SK-N-SH (cell line): ENCODE data around the gene PCF11.

Experiments
- ELF1 ChIP-seq: IDR thresholded peaks from 2 replicates; pipeline ENCODE4 v1.4.0; 2012
- FOXJ3 ChIP-seq: sonication (generic); formaldehyde crosslinking; IDR thresholded peaks from 2 replicates; pipeline ENCODE4 v1.5.1; 2020; ENCODE audit warnings: mild to moderate bottlenecking, missing genetic modification reagents
- GABPA ChIP-seq: IDR thresholded peaks from 2 replicates; pipeline ENCODE4 v1.4.0; 2012; ENCODE audit warnings: low read depth, mild to moderate bottlenecking
- MXI1 ChIP-seq: IDR thresholded peaks from 2 replicates; pipeline ENCODE4 v1.6.1; 2012; ENCODE audit warnings: mild to moderate bottlenecking, low read depth, low read length, improper control_type of control experiment
- POLR2AphosphoS5 ChIP-seq: IDR thresholded peaks from 2 replicates; pipeline ENCODE4 v1.6.1; 2012; ENCODE audit warnings: low read depth, low read length
- SMC3 ChIP-seq: IDR thresholded peaks from 2 replicates; pipeline ENCODE4 v1.6.1; 2012; ENCODE audit warnings: low read depth, low read length, improper control_type of control experiment
- TF ChIP-seq, protein P1 (sequence below): fragments of 200-600 bp; sonication (generic); IDR thresholded peaks from 2 replicates; pipeline ENCODE4 v1.6.1; 2017; ENCODE audit warnings: antibody characterized with exemption, mild to moderate bottlenecking, moderate library complexity
- TF ChIP-seq, protein P2 (sequence below): IDR thresholded peaks from 2 replicates; pipeline ENCODE4 v1.6.1; 2012; ENCODE audit warnings: mild to moderate bottlenecking, low read depth, low read length, moderate library complexity

DNA sequence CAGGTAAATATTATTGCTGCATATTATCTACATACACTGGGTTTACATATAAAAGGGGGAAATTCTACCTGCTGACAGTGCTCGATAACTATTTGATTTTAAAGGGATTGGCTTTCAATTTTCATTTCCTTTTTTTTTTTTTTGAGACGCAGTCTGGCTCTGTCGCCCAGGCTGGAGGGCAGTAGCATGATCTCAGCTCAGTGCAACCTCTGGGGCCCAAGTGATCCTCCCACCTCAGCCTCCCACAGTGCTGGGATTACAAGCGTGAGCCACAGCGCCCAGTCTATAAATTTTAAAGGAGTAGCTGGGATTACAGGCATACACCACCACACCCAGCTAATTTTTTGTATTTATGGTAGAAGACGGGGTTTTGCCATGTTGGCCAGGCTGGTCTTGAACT is 3.2 kb upstream of the PCF11 start:
- TF ChIP-seq, protein P1, sequence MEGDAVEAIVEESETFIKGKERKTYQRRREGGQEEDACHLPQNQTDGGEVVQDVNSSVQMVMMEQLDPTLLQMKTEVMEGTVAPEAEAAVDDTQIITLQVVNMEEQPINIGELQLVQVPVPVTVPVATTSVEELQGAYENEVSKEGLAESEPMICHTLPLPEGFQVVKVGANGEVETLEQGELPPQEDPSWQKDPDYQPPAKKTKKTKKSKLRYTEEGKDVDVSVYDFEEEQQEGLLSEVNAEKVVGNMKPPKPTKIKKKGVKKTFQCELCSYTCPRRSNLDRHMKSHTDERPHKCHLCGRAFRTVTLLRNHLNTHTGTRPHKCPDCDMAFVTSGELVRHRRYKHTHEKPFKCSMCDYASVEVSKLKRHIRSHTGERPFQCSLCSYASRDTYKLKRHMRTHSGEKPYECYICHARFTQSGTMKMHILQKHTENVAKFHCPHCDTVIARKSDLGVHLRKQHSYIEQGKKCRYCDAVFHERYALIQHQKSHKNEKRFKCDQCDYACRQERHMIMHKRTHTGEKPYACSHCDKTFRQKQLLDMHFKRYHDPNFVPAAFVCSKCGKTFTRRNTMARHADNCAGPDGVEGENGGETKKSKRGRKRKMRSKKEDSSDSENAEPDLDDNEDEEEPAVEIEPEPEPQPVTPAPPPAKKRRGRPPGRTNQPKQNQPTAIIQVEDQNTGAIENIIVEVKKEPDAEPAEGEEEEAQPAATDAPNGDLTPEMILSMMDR, result no peak
- TF ChIP-seq SMC3, result no peak
- TF ChIP-seq, protein P2, sequence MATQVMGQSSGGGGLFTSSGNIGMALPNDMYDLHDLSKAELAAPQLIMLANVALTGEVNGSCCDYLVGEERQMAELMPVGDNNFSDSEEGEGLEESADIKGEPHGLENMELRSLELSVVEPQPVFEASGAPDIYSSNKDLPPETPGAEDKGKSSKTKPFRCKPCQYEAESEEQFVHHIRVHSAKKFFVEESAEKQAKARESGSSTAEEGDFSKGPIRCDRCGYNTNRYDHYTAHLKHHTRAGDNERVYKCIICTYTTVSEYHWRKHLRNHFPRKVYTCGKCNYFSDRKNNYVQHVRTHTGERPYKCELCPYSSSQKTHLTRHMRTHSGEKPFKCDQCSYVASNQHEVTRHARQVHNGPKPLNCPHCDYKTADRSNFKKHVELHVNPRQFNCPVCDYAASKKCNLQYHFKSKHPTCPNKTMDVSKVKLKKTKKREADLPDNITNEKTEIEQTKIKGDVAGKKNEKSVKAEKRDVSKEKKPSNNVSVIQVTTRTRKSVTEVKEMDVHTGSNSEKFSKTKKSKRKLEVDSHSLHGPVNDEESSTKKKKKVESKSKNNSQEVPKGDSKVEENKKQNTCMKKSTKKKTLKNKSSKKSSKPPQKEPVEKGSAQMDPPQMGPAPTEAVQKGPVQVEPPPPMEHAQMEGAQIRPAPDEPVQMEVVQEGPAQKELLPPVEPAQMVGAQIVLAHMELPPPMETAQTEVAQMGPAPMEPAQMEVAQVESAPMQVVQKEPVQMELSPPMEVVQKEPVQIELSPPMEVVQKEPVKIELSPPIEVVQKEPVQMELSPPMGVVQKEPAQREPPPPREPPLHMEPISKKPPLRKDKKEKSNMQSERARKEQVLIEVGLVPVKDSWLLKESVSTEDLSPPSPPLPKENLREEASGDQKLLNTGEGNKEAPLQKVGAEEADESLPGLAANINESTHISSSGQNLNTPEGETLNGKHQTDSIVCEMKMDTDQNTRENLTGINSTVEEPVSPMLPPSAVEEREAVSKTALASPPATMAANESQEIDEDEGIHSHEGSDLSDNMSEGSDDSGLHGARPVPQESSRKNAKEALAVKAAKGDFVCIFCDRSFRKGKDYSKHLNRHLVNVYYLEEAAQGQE, result no peak
- no peak for TF ChIP-seq ELF1
- no peak for TF ChIP-seq POLR2AphosphoS5
- TF ChIP-seq GABPA, result no peak
- TF ChIP-seq MXI1, result no peak
- TF ChIP-seq FOXJ3, result no peak
